K562 (cell line): ENCODE data around the gene TIMM50. TPM values are rescaled to one million over a fixed set of nuclear protein-coding genes. Genes with fewer than 3 reads are reported as not detected.

Experiments
- FOXP4 ChIP-seq: sonication (generic); formaldehyde crosslinking; IDR thresholded peaks from 2 replicates; pipeline ENCODE4 v1.8.0; 2022; ENCODE audit warnings: mild to moderate bottlenecking, missing genetic modification reagents, borderline replicate concordance
- KLF1 ChIP-seq: fragments of 450-650 bp; IDR thresholded peaks from 2 replicates; pipeline ENCODE4 v1.6.1; 2016; ENCODE audit warnings: missing genetic modification characterization, missing compliant biosample characterization
- MXD1 ChIP-seq: fragments of 250-450 bp; sonication (Bioruptor Pico); IDR thresholded peaks from 2 replicates; pipeline ENCODE4 v1.8.0; 2021; ENCODE audit warnings: borderline replicate concordance, mild to moderate bottlenecking, moderate library complexity; ENCODE audit not compliant: poor library complexity, severe bottlenecking
- NBN ChIP-seq: fragments of 450-650 bp; IDR thresholded peaks from 2 replicates; pipeline ENCODE4 v1.6.1; 2016; ENCODE audit warnings: low read depth, mild to moderate bottlenecking
- POLR2G ChIP-seq: fragments of 200-400 bp; formaldehyde crosslinking; IDR thresholded peaks from 2 replicates; pipeline ENCODE4 v1.6.1; 2017; ENCODE audit warnings: low read depth, mild to moderate bottlenecking, antibody characterized with exemption, low read length, moderate library complexity
- PURB ChIP-seq: sonication (generic); formaldehyde crosslinking; IDR thresholded peaks from 2 replicates; pipeline ENCODE4 v1.9.0; 2021; ENCODE audit warnings: low read depth, mild to moderate bottlenecking, missing genetic modification reagents
- RREB1 ChIP-seq: fragments of 250-450 bp; sonication (Bioruptor Pico); IDR thresholded peaks from 2 replicates; pipeline ENCODE4 v1.4.0; 2020
- SNIP1 ChIP-seq: fragments of 450-650 bp; IDR thresholded peaks from 2 replicates; pipeline ENCODE4 v1.7.1; 2017; ENCODE audit warnings: low read depth, mild to moderate bottlenecking
- SREBF2 ChIP-seq: sonication (generic); formaldehyde crosslinking; IDR thresholded peaks from 2 replicates; pipeline ENCODE4 v1.4.0; 2020; ENCODE audit warnings: mild to moderate bottlenecking, missing genetic modification reagents
- ZNF511 ChIP-seq: sonication (generic); formaldehyde crosslinking; IDR thresholded peaks from 2 replicates; pipeline ENCODE4 v1.8.0; 2022; ENCODE audit warnings: mild to moderate bottlenecking, missing genetic modification reagents
- polyA plus RNA-seq, 8 experiments: library from polyadenylated mRNA; depleted of rRNA in 4 of 8; stranded (reverse) in 5 of 8; unstranded in 3 of 8; fragments of >200 nt; fragmentation: Nextera tagmentation in 2 of 8; fragmentation: Illumina TruSeq in 1 of 8; extraction: Ambion mirVana in 2 of 8; extraction: Trizol in 1 of 8; gene quantifications; 2 replicates each; pipeline versions ENCODE4 v1.2.1 to v1.2.3, GENCODE V29; 2011 to 2014; ENCODE audit warnings: inconsistent platforms in 1 of 8, missing spikeins in 1 of 8
- total RNA-seq, 7 experiments: library from RNA; depleted of rRNA in 6 of 7; stranded (reverse); fragments of >200 nt in 6 of 7; fragmentation: Illumina TruSeq in 2 of 7; extraction: Trizol in 2 of 7; gene quantifications; 2 replicates each; pipeline versions ENCODE4 v1.2.1 to v1.2.3, GENCODE V29; 2011 to 2021; ENCODE audit warnings: low replicate concordance in 1 of 7
- TF ChIP-seq, protein P1 (sequence below): fragments of 250-450 bp; sonication (Bioruptor Pico); IDR thresholded peaks from 2 replicates; pipeline ENCODE4 v1.9.0; 2021; ENCODE audit warnings: mild to moderate bottlenecking, inconsistent platforms
- TF ChIP-seq, protein P2 (sequence below): fragments of 450-650 bp; formaldehyde crosslinking; IDR thresholded peaks from 2 replicates; pipeline ENCODE4 v1.4.0; 2020; ENCODE audit warnings: mild to moderate bottlenecking, mixed read lengths

The TIMM50 gene
- total and polyA plus RNA-seq, 9 of the 15 experiments (the other 6 are each of a cell fraction or from before 2014, with no cell fraction given) = 28.3 to 221 (median 170) TPM

DNA sequence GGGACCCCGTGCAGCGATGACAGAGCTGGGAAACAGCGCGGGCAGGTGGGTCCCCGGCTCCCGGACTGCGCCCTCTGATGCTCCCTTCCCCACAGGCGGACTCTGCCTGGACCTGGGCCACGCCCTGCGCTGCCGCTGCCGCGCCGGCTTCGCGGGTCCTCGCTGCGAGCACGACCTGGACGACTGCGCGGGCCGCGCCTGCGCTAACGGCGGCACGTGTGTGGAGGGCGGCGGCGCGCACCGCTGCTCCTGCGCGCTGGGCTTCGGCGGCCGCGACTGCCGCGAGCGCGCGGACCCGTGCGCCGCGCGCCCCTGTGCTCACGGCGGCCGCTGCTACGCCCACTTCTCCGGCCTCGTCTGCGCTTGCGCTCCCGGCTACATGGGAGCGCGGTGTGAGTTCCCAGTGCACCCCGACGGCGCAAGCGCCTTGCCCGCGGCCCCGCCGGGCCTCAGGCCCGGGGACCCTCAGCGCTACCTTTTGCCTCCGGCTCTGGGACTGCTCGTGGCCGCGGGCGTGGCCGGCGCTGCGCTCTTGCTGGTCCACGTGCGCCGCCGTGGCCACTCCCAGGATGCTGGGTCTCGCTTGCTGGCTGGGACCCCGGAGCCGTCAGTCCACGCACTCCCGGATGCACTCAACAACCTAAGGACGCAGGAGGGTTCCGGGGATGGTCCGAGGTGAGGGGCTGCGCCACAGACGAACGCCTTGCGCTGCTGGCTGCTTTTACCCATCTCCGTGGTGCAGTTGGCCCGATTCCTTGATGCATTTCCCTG lies 26.5 kb downstream of the TIMM50 start (continued):
- TF ChIP-seq RREB1 (CRISPR knock-in tag) (no peak), MXD1 (CRISPR knock-in tag) (peak; percentile 48), FOXP4 (0 out of 2 replicates have a peak, but pooled peaks have one; percentile 46), NBN (no peak), KLF1 (tag) (peak; percentile 90), SNIP1 (no peak), PURB (CRISPR knock-in tag) (no peak), POLR2G (peak; percentile 78), ZNF511 (CRISPR knock-in tag) (peak; percentile 83; the same call in 1 of the 2 replicates), SREBF2 (CRISPR knock-in tag) (no peak)
- TF ChIP-seq, protein P1, sequence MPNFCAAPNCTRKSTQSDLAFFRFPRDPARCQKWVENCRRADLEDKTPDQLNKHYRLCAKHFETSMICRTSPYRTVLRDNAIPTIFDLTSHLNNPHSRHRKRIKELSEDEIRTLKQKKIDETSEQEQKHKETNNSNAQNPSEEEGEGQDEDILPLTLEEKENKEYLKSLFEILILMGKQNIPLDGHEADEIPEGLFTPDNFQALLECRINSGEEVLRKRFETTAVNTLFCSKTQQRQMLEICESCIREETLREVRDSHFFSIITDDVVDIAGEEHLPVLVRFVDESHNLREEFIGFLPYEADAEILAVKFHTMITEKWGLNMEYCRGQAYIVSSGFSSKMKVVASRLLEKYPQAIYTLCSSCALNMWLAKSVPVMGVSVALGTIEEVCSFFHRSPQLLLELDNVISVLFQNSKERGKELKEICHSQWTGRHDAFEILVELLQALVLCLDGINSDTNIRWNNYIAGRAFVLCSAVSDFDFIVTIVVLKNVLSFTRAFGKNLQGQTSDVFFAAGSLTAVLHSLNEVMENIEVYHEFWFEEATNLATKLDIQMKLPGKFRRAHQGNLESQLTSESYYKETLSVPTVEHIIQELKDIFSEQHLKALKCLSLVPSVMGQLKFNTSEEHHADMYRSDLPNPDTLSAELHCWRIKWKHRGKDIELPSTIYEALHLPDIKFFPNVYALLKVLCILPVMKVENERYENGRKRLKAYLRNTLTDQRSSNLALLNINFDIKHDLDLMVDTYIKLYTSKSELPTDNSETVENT (CRISPR knock-in tag) = 0 out of 2 replicates have a peak, but pooled peaks have one; percentile 23
- TF ChIP-seq, protein P2, sequence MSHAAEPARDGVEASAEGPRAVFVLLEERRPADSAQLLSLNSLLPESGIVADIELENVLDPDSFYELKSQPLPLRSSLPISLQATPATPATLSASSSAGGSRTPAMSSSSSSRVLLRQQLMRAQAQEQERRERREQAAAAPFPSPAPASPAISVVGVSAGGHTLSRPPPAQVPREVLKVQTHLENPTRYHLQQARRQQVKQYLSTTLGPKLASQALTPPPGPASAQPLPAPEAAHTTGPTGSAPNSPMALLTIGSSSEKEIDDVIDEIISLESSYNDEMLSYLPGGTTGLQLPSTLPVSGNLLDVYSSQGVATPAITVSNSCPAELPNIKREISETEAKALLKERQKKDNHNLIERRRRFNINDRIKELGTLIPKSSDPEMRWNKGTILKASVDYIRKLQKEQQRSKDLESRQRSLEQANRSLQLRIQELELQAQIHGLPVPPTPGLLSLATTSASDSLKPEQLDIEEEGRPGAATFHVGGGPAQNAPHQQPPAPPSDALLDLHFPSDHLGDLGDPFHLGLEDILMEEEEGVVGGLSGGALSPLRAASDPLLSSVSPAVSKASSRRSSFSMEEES (CRISPR knock-in tag) = no peak
